ENCODE results near the gene DCLK1. TPM values are rescaled to one million over a fixed set of nuclear protein-coding genes. Genes with fewer than 3 reads are reported as not detected.

DCLK1 gene
- total and polyA plus RNA-seq, 7 donors = 1.2 to 64.8 (median 10.2) TPM

DNA sequence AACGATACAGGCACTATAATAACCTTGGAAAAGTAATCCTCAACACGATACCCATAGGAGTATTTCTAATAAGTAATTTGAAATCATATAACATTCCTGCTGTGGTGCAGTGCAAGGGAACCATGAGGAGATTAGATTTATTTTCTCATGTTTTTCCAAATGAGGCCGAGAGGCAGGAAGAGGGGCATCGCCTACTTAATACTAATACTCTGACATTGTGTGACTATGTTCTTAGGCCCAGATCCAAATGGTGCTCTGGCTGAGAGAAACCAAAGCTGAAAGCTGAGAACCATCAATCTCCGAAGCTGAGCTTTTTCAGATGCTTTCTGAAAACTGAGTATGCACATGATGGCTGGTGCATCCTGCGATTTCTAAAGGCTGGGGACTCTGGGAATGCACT, 406.7 kb downstream of the DCLK1 start:
- WGBS, 2 donors = 77 to 84% methylated on average over 6 of the region's 6 CpGs
- H3K36me3 ChIP-seq = no peaks in the 10 kb centered on the region
- no peak for DNase-seq
- no peaks in the 10 kb centered on the region for H3K9me3 ChIP-seq
- intact Hi-C loops (cut with DNase I) = loop anchor here (5.0 kb wide), 1 partner anchor 233 kb away; no protein-coding TSS in a partner anchor
- no peaks in the 10 kb centered on the region for H3K27me3 ChIP-seq
- peaks cover 0 to 54% (median 47%) of the 10 kb centered on the region in 4 donors for H3K4me1 ChIP-seq
- TF ChIP-seq POLR2A (IDR thresholded peaks at IDR 0.05) (no peak), POLR2AphosphoS5 (IDR thresholded peaks at IDR 0.05) (no peak), EP300 (IDR thresholded peaks at IDR 0.05) (no peak), CTCF (IDR thresholded peaks at IDR 0.05) (no peak)
- peak overlapping the region; percentile 59 to 73 (median 68) for H3K27ac ChIP-seq
- no peak overlapping the region for H3K4me3 ChIP-seq

DNA sequence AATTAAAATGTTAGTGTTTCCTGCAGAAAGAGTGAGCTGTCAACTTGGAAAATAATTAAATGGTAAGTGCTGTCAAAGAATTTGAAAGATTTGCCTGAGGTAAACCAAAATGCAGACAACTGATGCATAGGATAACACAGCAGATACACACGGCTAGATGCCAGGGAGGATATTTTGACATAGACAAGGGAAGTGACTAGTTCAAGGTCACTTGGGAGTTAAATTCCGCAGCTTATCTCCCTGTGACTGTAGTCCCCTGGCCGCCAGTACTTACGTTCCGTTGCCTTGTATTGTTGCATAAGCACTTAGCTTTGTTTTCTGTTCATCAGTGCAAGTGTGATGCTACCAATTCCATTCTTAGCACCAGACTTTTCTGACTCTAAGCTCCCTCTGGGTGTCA, 407.4 kb downstream of the DCLK1 start:
- peak overlapping the region; percentile 59 to 73 (median 68) for H3K27ac ChIP-seq
- H3K4me3 ChIP-seq = no peak overlapping the region
- H3K27me3 ChIP-seq = no peaks in the 10 kb centered on the region
- H3K4me1 ChIP-seq = peaks cover 0 to 54% (median 47%) of the 10 kb centered on the region in 4 donors
- TF ChIP-seq POLR2A (IDR thresholded peaks at IDR 0.05) (no peak), POLR2AphosphoS5 (IDR thresholded peaks at IDR 0.05) (peak in 1 of 4 donors; percentile 24), EP300 (IDR thresholded peaks at IDR 0.05) (no peak)
- DNase-seq = no peak
- 16 to 45% methylated on average over 5 of the region's 5 CpGs for WGBS, 2 donors
- intact Hi-C loops (cut with DNase I) = loop anchor here (5.0 kb wide), 1 partner anchor 233 kb away; no protein-coding TSS in a partner anchor
- no peaks in the 10 kb centered on the region for H3K36me3 ChIP-seq
- no peaks in the 10 kb centered on the region for H3K9me3 ChIP-seq

- Histone ChIP-seq H3K9me3 (no peaks in the 10 kb centered on the region), H3K4me1 (peaks cover 0 to 52% (median 47%) of the 10 kb centered on the region in 4 donors), H3K27me3 (no peaks in the 10 kb centered on the region), H3K4me3 (no peak overlapping the region), H3K27ac (peak overlapping the region; percentile 59 to 73 (median 68)), H3K36me3 (no peaks in the 10 kb centered on the region)
- DNase-seq = peak; percentile 77
- intact Hi-C loops (cut with DNase I) = loop anchor here (5.0 kb wide), 1 partner anchor 234 kb away; no protein-coding TSS in a partner anchor
- WGBS, 2 donors = 46 to 47% methylated on average over 5 of the region's 5 CpGs
- TF ChIP-seq POLR2AphosphoS5 (IDR thresholded peaks at IDR 0.05) (peak in 2 of 4 donors; percentile 10 to 31), POLR2A (IDR thresholded peaks at IDR 0.05) (no peak)
These were observed 408.1 kb downstream of the DCLK1 start for GRCh38 chr13:35723053-35723461.

DNA sequence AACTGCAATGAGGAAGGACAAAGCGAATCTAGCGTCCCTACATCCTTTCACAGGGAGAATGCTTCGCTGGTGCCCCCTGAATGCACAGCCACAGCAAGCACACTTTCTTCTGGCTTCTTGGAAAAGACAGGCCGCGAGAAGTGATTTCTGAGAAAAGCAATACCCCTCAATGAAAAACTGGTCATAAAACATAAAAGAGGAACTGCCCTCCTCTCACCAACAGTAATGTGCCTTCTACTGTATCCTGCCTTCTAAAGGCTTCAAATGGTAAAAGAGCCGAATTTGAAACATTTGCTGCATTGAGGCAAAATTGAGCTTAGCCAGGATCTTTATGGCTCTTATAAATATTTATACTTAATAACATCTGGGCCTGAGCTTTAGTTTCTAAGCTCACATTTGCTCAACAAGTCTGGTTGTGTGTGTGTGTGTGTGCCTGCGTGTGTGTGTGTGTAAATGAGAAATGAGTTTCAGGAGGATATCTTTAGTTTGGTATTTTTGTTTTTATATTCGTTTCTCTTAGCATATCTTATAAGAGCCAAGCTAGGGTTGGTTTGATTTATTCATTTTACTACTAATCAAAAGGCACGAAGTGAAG, 408.6 kb downstream of the DCLK1 start:
- intact Hi-C loops (cut with DNase I) = loop anchor here (5.0 kb wide), 1 partner anchor 235 kb away; no protein-coding TSS in a partner anchor
- Histone ChIP-seq H3K4me1 (peaks cover 0 to 48% (median 47%) of the 10 kb centered on the region in 4 donors), H3K27me3 (no peaks in the 10 kb centered on the region), H3K4me3 (no peak overlapping the region), H3K9me3 (no peaks in the 10 kb centered on the region), H3K36me3 (no peaks in the 10 kb centered on the region), H3K27ac (peak overlapping the region; percentile 59 to 73 (median 68))
- WGBS, 2 donors = 37 to 55% methylated on average over 9 of the region's 9 CpGs
- DNase-seq = no peak
- no peak for TF ChIP-seq CTCF (IDR thresholded peaks at IDR 0.05)
- TF ChIP-seq POLR2A (IDR thresholded peaks at IDR 0.05) = no peak
- TF ChIP-seq POLR2AphosphoS5 (IDR thresholded peaks at IDR 0.05) = peak in 1 of 4 donors; percentile 6

DNA sequence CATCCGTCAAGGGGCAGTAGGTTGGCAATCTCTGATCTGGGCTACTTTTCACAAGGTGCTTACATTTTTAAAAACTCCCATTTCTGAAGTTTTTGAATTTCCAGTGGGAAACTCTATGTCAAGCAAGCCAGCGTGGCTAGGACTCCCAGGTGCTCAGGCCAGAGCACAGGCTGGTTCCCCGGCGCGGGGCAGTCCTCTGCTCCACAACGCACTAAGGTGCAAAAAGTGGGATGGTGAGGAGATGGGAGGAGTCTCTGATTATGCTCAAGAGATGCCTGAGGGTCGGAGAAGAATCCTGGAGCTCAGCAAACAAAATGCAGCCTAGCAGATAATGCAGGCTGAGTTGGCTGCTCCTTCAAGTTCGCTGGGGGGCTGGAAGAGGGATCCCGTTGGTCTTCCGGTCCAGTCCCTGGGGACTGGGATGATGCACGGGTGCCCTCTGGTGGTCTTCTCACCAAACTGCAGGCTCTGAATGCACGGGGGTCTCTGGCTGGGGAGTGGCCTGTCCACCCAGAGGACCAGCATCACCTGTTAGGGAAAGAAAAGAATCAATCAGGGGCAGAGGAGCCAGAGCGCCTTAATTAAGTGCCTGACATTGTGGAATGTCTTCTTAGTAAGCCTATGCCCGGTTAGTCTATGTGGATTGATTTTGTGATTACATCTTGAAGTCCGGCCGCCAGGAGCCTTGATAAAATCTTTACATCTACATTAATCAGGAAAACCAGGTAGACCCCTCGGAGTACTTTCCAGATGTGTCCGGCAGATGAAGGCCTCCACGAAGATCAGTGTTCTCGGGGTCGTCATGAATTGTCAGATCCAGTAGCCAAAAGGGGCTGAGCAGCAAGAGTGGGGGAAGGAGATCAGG, 410.3 kb downstream of the DCLK1 start:
- Histone ChIP-seq H3K4me3 (peak overlapping the region in 3 of 4 donors; percentile 9 to 31 (median 17)), H3K27ac (peak overlapping the region in 3 of 4 donors; percentile 30 to 70 (median 32)), H3K4me1 (peaks cover 0 to 54% (median 52%) of the 10 kb centered on the region in 4 donors), H3K9me3 (no peaks in the 10 kb centered on the region), H3K27me3 (no peaks in the 10 kb centered on the region), H3K36me3 (no peaks in the 10 kb centered on the region)
- peak; percentile 74 for DNase-seq
- WGBS, 2 donors = 41 to 45% methylated on average over 21 of the region's 21 CpGs
- intact Hi-C loops (cut with DNase I) = loop anchor here (2.0 to 5.0 kb wide), 2 partner anchors 68 to 236 kb away; no protein-coding TSS in a partner anchor
- TF ChIP-seq POLR2A (IDR thresholded peaks at IDR 0.05) = no peak
- no peak for TF ChIP-seq EP300 (IDR thresholded peaks at IDR 0.05)
- no peak for TF ChIP-seq POLR2AphosphoS5 (IDR thresholded peaks at IDR 0.05)
- peak; percentile 84 to 95 (median 92) for TF ChIP-seq CTCF (IDR thresholded peaks at IDR 0.05)
